ENCODE data around the gene CUL4B. TPM values are rescaled to one million over a fixed set of nuclear protein-coding genes. Genes with fewer than 3 reads are reported as not detected.
A peak's percentile ranks its signal among the peaks of the same experiment; 100 is the strongest.

The CUL4B gene
- total RNA-seq, 1 experiment from 2014 or later = 54.1 TPM

- CTCF ChIA-PET = no interaction called here
- no TSS peak for BruUV-seq (replicated peaks)
Observed at GRCh38 chrX:120559804-120560203, 958 bp downstream of the CUL4B start.

GRCh38 chrX:120556251-120556650 is 4.5 kb downstream of the CUL4B start:
- CTCF ChIA-PET = no interaction called here
- H3K27ac ChIP-seq (ENCODE audit: low read depth, low read length) = no peak overlapping the region
- H3K4me1 ChIP-seq (ENCODE audit: control insufficient read depth in 1 of 2, insufficient read depth in 2 of 2, low read length in 2 of 2) = peaks cover 16 to 26% of the 10 kb centered on the region in 2 experiments
- peaks cover 72% of the 10 kb centered on the region for H3K79me2 ChIP-seq (ENCODE audit: insufficient read depth, low read length)
- ATAC-seq = no peak
- RAD21 ChIA-PET (ENCODE audit: low non-redundant PET in 1 of 2, low total read pairs in 2 of 2, uncharacterized antibody in 2 of 2, unreplicated experiment in 2 of 2) = no interaction called here
- no peaks in the 10 kb centered on the region for H3K9me2 ChIP-seq (ENCODE audit: insufficient read depth)
- no peak overlapping the region for H3K9ac ChIP-seq (ENCODE audit: low read length)
- no peak for DNase-seq (ENCODE audit: low read depth, low spot score)
- POLR2A ChIA-PET = no interaction called here
- TF ChIP-seq ZNF274 (IDR thresholded peaks at IDR 0.05; ENCODE audit: low read depth, low read length) = no peak
- TF ChIP-seq, protein P1, sequence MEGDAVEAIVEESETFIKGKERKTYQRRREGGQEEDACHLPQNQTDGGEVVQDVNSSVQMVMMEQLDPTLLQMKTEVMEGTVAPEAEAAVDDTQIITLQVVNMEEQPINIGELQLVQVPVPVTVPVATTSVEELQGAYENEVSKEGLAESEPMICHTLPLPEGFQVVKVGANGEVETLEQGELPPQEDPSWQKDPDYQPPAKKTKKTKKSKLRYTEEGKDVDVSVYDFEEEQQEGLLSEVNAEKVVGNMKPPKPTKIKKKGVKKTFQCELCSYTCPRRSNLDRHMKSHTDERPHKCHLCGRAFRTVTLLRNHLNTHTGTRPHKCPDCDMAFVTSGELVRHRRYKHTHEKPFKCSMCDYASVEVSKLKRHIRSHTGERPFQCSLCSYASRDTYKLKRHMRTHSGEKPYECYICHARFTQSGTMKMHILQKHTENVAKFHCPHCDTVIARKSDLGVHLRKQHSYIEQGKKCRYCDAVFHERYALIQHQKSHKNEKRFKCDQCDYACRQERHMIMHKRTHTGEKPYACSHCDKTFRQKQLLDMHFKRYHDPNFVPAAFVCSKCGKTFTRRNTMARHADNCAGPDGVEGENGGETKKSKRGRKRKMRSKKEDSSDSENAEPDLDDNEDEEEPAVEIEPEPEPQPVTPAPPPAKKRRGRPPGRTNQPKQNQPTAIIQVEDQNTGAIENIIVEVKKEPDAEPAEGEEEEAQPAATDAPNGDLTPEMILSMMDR (IDR thresholded peaks at IDR 0.05 in 2 of 3, conservative IDR thresholded peaks at IDR 0.05 in 1 of 3; ENCODE audit: borderline replicate concordance in 1 of 3, insufficient read depth in 1 of 3, low read depth in 2 of 3, low read length in 2 of 3) = no peak
- no peak for TF ChIP-seq JUND (IDR thresholded peaks at IDR 0.05)
- no peaks in the 10 kb centered on the region for H3K9me3 ChIP-seq (ENCODE audit: control insufficient read depth in 1 of 2, insufficient read depth in 1 of 2, low read depth in 1 of 2, low read length in 2 of 2)
- H3K4me2 ChIP-seq (ENCODE audit: low read length) = no peak overlapping the region
- H4K20me1 ChIP-seq (ENCODE audit: insufficient read depth) = no peaks in the 10 kb centered on the region
- BruUV-seq (replicated peaks) = no TSS peak
- H2AFZ ChIP-seq (ENCODE audit: low read depth, low read length, poor library complexity, severe bottlenecking) = no peak overlapping the region
- peaks cover 2 to 19% of the 10 kb centered on the region in 2 experiments; a peak in 2 of 4 replicates for H3K36me3 ChIP-seq (ENCODE audit: control insufficient read depth in 1 of 2, insufficient read depth in 2 of 2, low read length in 2 of 2)
- no peak overlapping the region for H3K4me3 ChIP-seq (replicated peaks in 1 of 2; ENCODE audit: low read depth in 1 of 2, low read length in 2 of 2)
- intact Hi-C loops (cut with micrococcal nuclease) = no loop called here
- no peaks in the 10 kb centered on the region for H3K27me3 ChIP-seq (ENCODE audit: insufficient read depth, low read length)

More at GRCh38 chrX:120559804-120560203, 958 bp downstream of the CUL4B start:
- H3K79me2 ChIP-seq (ENCODE audit: insufficient read depth, low read length) = peaks cover 46% of the 10 kb centered on the region
- peak overlapping the region; percentile 76 for H3K9ac ChIP-seq (ENCODE audit: low read length)
- H3K27ac ChIP-seq (ENCODE audit: low read depth, low read length) = peak overlapping the region; percentile 91
- no peak for ATAC-seq
- ChIA-PET POLR2A (interaction anchor here (2.1 to 2.5 kb wide), 2 partner anchors 10 to 44 kb away, joined by 10 to 15 read pairs; partner anchors contain the start of gene MCTS1), RAD21 (ENCODE audit: low non-redundant PET in 1 of 2, low total read pairs in 2 of 2, uncharacterized antibody in 2 of 2, unreplicated experiment in 2 of 2) (no interaction called here)
- DNase-seq (ENCODE audit: low read depth, low spot score) = no peak
- peak overlapping the region; percentile 63 to 74 for H3K4me3 ChIP-seq (replicated peaks in 1 of 2; ENCODE audit: low read depth in 1 of 2, low read length in 2 of 2)
- no peak for TF ChIP-seq POLR2A (IDR thresholded peaks at IDR 0.05; ENCODE audit: borderline replicate concordance, extremely low read depth, insufficient read depth, insufficient read length)
- TF ChIP-seq, protein P2, sequence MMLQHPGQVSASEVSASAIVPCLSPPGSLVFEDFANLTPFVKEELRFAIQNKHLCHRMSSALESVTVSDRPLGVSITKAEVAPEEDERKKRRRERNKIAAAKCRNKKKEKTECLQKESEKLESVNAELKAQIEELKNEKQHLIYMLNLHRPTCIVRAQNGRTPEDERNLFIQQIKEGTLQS (IDR thresholded peaks at IDR 0.05) = no peak
- no peak for TF ChIP-seq JUND (IDR thresholded peaks at IDR 0.05)
- no peak for TF ChIP-seq EGR1 (IDR thresholded peaks at IDR 0.05; ENCODE audit: low read depth)
- TF ChIP-seq ELF1 (IDR thresholded peaks at IDR 0.05; ENCODE audit: borderline replicate concordance, low read depth) = no peak
- TF ChIP-seq CEBPB (IDR thresholded peaks at IDR 0.05; ENCODE audit: low read depth) = no peak
- H3K27me3 ChIP-seq (ENCODE audit: insufficient read depth, low read length) = no peaks in the 10 kb centered on the region
- intact Hi-C loops (cut with micrococcal nuclease) = no loop called here
- H4K20me1 ChIP-seq (ENCODE audit: insufficient read depth) = no peaks in the 10 kb centered on the region
- H3K9me3 ChIP-seq (ENCODE audit: control insufficient read depth in 1 of 2, insufficient read depth in 1 of 2, low read depth in 1 of 2, low read length in 2 of 2) = no peaks in the 10 kb centered on the region
- no peaks in the 10 kb centered on the region for H3K9me2 ChIP-seq (ENCODE audit: insufficient read depth)
- peaks cover 3 to 18% of the 10 kb centered on the region in 2 experiments for H3K4me1 ChIP-seq (ENCODE audit: control insufficient read depth in 1 of 2, insufficient read depth in 2 of 2, low read length in 2 of 2)
- peaks cover 2 to 9% of the 10 kb centered on the region in 2 experiments; a peak in 2 of 4 replicates for H3K36me3 ChIP-seq (ENCODE audit: control insufficient read depth in 1 of 2, insufficient read depth in 2 of 2, low read length in 2 of 2)
- H2AFZ ChIP-seq (ENCODE audit: low read depth, low read length, poor library complexity, severe bottlenecking) = no peak overlapping the region
- H3K4me2 ChIP-seq (ENCODE audit: low read length) = peak overlapping the region; percentile 91

Measured in HCT116 (cell line).